NT2/D1 (cell line): ENCODE results near the gene TLX1.

Source experiments
- DNase-seq: peaks from one replicate; pipeline ENCODE4 v3.0.0-alpha.2; 2011; ENCODE audit warnings: low read depth, low spot score
- H3K27me3 ChIP-seq: 2 replicates; pipeline ENCODE4 v1.6.0; 2011; ENCODE audit warnings: mild to moderate bottlenecking; ENCODE audit not compliant: insufficient read length, insufficient read depth
- H3K36me3 ChIP-seq: 2 replicates; pipeline ENCODE4 v1.6.1; 2011; ENCODE audit warnings: mild to moderate bottlenecking, low read length, mixed read lengths; ENCODE audit not compliant: insufficient read depth, insufficient read length
- H3K4me1 ChIP-seq: 2 replicates; pipeline ENCODE4 v1.5.1; 2011; ENCODE audit not compliant: insufficient read depth, insufficient read length
- H3K4me3 ChIP-seq: 2 replicates; pipeline ENCODE4 v1.5.1; 2011; ENCODE audit warnings: low read depth; ENCODE audit not compliant: insufficient read length
- H3K9ac ChIP-seq: 2 replicates; pipeline ENCODE4 v1.6.0; 2011; ENCODE audit warnings: low read depth; ENCODE audit not compliant: insufficient read length
- H3K9me3 ChIP-seq: 2 replicates; pipeline ENCODE4 v1.5.1; 2011; ENCODE audit warnings: mild to moderate bottlenecking, low read length; ENCODE audit not compliant: insufficient read depth
- SUZ12 ChIP-seq: IDR thresholded peaks from 2 replicates; pipeline ENCODE4 v1.6.1; 2011; ENCODE audit not compliant: insufficient read length, insufficient read depth; ENCODE audit errors: extremely low read depth
- YY1 ChIP-seq: IDR thresholded peaks from 2 replicates; pipeline ENCODE4 v1.6.1; 2011; ENCODE audit not compliant: insufficient read length, insufficient read depth
- ZNF274 ChIP-seq: IDR thresholded peaks from 2 replicates; pipeline ENCODE4 v1.6.1; 2011; ENCODE audit warnings: mild to moderate bottlenecking, low read depth, low read length

Gene TLX1

GRCh38 chr10:101121654-101122031, 9.5 kb upstream of the TLX1 start:
- Histone ChIP-seq H3K9me3 (no peaks in the 10 kb centered on the region), H3K27me3 (peaks cover 83% of the 10 kb centered on the region), H3K36me3 (no peaks in the 10 kb centered on the region), H3K4me1 (peaks cover 3% of the 10 kb centered on the region), H3K4me3 (peak overlapping the region; percentile 45), H3K9ac (no peak overlapping the region)
- no peak for DNase-seq
- TF ChIP-seq SUZ12 (no peak), YY1 (no peak), ZNF274 (no peak)

GRCh38 chr10:101122270-101123084, 8.6 kb upstream of the TLX1 start:
- TF ChIP-seq YY1 (no peak), ZNF274 (no peak), SUZ12 (peak; percentile 17)
- Histone ChIP-seq H3K9me3 (no peaks in the 10 kb centered on the region), H3K27me3 (peaks cover 90% of the 10 kb centered on the region), H3K36me3 (no peaks in the 10 kb centered on the region), H3K4me3 (no peak overlapping the region), H3K4me1 (peaks cover 3% of the 10 kb centered on the region), H3K9ac (no peak overlapping the region)
- no peak for DNase-seq

GRCh38 chr10:101123085-101123814, 7.8 kb upstream of the TLX1 start:
- no peak for TF ChIP-seq ZNF274
- TF ChIP-seq SUZ12: peak; percentile 92
- TF ChIP-seq YY1: no peak
- Histone ChIP-seq H3K36me3 (no peaks in the 10 kb centered on the region), H3K4me3 (peak overlapping the region; percentile 26), H3K4me1 (peaks cover 3% of the 10 kb centered on the region), H3K9ac (peak overlapping the region; percentile 50), H3K27me3 (peaks cover 97% of the 10 kb centered on the region), H3K9me3 (no peaks in the 10 kb centered on the region)
- DNase-seq: no peak

GRCh38 chr10:101123815-101124617, 7.1 kb upstream of the TLX1 start:
- no peak overlapping the region for H3K9ac ChIP-seq
- H3K4me3 ChIP-seq: peak overlapping the region; percentile 26
- peaks cover 3% of the 10 kb centered on the region for H3K4me1 ChIP-seq
- H3K36me3 ChIP-seq: no peaks in the 10 kb centered on the region
- DNase-seq: no peak
- TF ChIP-seq ZNF274 (no peak), SUZ12 (peak; percentile 54), YY1 (no peak)
- peaks cover 99% of the 10 kb centered on the region for H3K27me3 ChIP-seq
- H3K9me3 ChIP-seq: no peaks in the 10 kb centered on the region

DNA sequence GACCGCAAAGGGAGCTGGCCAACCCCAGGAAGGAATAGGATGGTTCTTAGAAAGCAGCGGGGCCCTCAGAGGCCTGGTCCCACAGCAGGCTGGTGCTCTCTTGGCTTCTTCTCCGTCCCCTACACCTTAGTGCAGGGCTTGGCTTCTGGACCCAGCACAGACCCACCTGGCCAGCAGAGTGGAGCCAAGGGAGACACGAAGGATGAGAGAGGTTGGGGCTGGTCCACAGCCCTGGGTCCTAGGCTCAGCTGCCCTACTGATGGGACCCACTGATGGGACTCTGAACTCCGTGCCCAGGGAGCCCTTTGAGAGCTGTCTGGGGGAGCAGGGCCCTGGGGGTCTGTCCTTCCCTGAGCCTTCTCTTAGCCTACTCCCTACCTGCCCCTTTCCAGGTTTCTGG, 6.2 kb upstream of the TLX1 start:
- TF ChIP-seq SUZ12: no peak
- no peak for TF ChIP-seq ZNF274
- peaks cover 98% of the 10 kb centered on the region for H3K27me3 ChIP-seq
- H3K4me1 ChIP-seq: peaks cover 3% of the 10 kb centered on the region
- no peaks in the 10 kb centered on the region for H3K36me3 ChIP-seq
- H3K4me3 ChIP-seq: no peak overlapping the region
- DNase-seq: no peak
- no peaks in the 10 kb centered on the region for H3K9me3 ChIP-seq
- H3K9ac ChIP-seq: no peak overlapping the region

GRCh38 chr10:101126684-101127628, 4.1 kb upstream of the TLX1 start:
- Histone ChIP-seq H3K4me3 (no peak overlapping the region), H3K27me3 (peaks cover 98% of the 10 kb centered on the region), H3K4me1 (peaks cover 3% of the 10 kb centered on the region), H3K9me3 (no peaks in the 10 kb centered on the region), H3K36me3 (no peaks in the 10 kb centered on the region), H3K9ac (no peak overlapping the region)
- DNase-seq: no peak
- no peak for TF ChIP-seq YY1
- TF ChIP-seq ZNF274: no peak
- TF ChIP-seq SUZ12: no peak
